ENCODE measurements around the gene PLEKHJ1.

Gene PLEKHJ1

DNA sequence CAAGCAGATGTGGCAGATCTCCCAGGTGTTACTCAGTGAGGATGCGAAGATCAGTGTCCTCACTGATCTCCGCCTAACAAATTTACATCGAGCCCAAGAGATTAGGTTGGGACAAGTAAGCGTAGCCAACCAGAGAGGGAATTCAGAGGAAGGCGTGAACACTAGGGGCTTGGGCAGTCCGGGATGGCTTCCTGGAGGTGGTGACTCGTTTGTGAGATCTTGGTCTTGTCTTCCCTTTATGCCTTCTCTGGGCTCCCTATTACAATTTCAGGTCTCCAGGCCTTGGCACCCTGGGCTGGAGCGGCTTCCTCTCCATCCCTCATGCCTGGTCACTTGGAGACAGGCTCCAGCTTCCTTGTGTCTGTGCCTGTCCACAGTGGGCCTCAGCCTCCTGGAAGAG lies 6.7 kb upstream of the PLEKHJ1 start:
- no peak overlapping the region for H3K4me3 ChIP-seq (IDR thresholded peaks at IDR 0.05; ENCODE audit: insufficient read depth, low read depth, low read length)
- peaks cover 29% of the 10 kb centered on the region for H3K4me1 ChIP-seq (ENCODE audit: low read depth, poor library complexity, severe bottlenecking)
- peaks cover 32% of the 10 kb centered on the region for H4K20me1 ChIP-seq (ENCODE audit: insufficient read depth)
- peaks cover 54% of the 10 kb centered on the region for H3K79me2 ChIP-seq (ENCODE audit: insufficient read depth, low read depth)
- H3K27ac ChIP-seq: no peak overlapping the region
- H3K9ac ChIP-seq: no peak overlapping the region
- no peaks in the 10 kb centered on the region; the same call in 1 of the 2 replicates for H3K36me3 ChIP-seq (ENCODE audit: insufficient read depth)
- no peak overlapping the region for H3K4me2 ChIP-seq
- no peaks in the 10 kb centered on the region for H3K27me3 ChIP-seq (ENCODE audit: insufficient read depth, low read depth)
- TF ChIP-seq, protein P1, sequence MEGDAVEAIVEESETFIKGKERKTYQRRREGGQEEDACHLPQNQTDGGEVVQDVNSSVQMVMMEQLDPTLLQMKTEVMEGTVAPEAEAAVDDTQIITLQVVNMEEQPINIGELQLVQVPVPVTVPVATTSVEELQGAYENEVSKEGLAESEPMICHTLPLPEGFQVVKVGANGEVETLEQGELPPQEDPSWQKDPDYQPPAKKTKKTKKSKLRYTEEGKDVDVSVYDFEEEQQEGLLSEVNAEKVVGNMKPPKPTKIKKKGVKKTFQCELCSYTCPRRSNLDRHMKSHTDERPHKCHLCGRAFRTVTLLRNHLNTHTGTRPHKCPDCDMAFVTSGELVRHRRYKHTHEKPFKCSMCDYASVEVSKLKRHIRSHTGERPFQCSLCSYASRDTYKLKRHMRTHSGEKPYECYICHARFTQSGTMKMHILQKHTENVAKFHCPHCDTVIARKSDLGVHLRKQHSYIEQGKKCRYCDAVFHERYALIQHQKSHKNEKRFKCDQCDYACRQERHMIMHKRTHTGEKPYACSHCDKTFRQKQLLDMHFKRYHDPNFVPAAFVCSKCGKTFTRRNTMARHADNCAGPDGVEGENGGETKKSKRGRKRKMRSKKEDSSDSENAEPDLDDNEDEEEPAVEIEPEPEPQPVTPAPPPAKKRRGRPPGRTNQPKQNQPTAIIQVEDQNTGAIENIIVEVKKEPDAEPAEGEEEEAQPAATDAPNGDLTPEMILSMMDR (conservative IDR thresholded peaks at IDR 0.05; ENCODE audit: low read depth, low read length): no peak
- H2AFZ ChIP-seq (ENCODE audit: low read depth): no peak overlapping the region

DNA sequence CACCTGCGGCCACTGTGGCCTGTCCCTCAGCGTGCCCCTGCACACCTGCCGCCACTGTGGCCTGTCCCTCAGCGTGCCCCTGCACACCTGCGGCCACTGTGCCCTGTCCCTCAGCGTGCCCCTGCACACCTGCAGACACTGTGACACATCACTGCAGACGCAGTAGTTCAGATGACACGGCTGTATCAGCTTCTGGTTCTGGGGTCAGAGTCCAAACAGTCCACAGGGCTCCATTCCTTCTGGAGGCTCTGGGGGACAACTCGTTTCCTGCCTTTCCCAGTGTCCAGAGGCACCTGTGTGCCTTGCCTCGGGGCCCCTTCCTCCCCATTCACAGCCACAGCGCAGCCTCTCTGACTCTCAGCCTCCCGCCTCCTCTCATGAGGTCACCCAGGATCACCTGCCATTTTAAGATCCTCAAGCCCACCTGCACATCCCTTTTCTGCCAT lies 6.0 kb upstream of the PLEKHJ1 start:
- H3K36me3 ChIP-seq (ENCODE audit: insufficient read depth): no peaks in the 10 kb centered on the region; the same call in 1 of the 2 replicates
- no peak overlapping the region for H3K27ac ChIP-seq
- H2AFZ ChIP-seq (ENCODE audit: low read depth): no peak overlapping the region
- H3K4me3 ChIP-seq (IDR thresholded peaks at IDR 0.05; ENCODE audit: insufficient read depth, low read depth, low read length): no peak overlapping the region
- no peak overlapping the region for H3K9ac ChIP-seq
- peaks cover 61% of the 10 kb centered on the region for H3K79me2 ChIP-seq (ENCODE audit: insufficient read depth, low read depth)
- TF ChIP-seq, protein P1 (conservative IDR thresholded peaks at IDR 0.05; ENCODE audit: low read depth, low read length): no peak
- peaks cover 32% of the 10 kb centered on the region for H4K20me1 ChIP-seq (ENCODE audit: insufficient read depth)
- no peak overlapping the region for H3K4me2 ChIP-seq
- H3K4me1 ChIP-seq (ENCODE audit: low read depth, poor library complexity, severe bottlenecking): peaks cover 36% of the 10 kb centered on the region
- no peaks in the 10 kb centered on the region for H3K27me3 ChIP-seq (ENCODE audit: insufficient read depth, low read depth)

DNA sequence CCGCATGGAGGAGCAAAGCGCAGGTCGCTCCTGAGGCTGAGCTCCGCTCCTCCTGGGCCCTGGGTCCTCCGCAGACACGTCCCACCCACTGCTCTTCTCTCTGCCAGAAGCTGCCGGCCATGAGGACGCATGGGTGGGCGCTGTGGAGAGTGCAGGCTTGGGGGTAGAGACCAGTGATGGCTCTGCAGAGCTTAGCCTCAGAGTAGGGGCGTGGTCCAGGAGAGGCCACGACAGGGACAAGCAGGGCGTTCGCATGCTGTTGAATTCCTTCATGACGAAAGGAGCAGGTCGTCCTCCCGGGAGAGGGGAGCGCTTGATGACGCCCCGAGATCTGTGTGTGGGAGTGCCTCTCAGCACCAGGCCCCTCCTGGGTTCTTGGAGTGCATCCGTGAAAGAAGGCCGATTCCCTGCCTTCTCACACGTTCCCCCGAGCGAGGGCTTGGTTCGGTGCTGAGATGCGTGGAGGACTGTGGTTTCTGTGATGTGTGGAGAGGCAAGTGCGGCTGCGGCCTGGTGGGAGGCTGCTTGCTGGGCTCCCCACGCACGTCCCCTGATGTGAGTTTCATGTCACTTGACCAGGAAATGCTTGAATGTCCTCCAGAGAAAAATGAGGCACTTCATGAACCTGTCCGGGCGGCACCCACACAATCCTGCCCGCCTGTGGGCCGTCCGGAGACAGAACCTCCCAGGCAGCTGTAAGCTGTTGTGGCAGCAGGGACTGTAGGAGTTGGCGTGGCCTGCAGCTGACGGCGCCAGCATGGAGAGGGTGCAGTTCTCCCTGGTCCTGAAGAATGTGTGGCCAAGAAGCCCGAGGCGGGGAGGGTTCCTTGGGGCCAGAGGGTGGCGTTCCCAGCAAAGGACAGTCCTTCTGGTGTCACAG lies 5.0 kb upstream of the PLEKHJ1 start:
- no peak overlapping the region for H3K9ac ChIP-seq
- peaks cover 32% of the 10 kb centered on the region for H4K20me1 ChIP-seq (ENCODE audit: insufficient read depth)
- no peak overlapping the region for H3K4me3 ChIP-seq (IDR thresholded peaks at IDR 0.05; ENCODE audit: insufficient read depth, low read depth, low read length)
- no peaks in the 10 kb centered on the region for H3K27me3 ChIP-seq (ENCODE audit: insufficient read depth, low read depth)
- no peak overlapping the region for H3K27ac ChIP-seq
- H3K36me3 ChIP-seq (ENCODE audit: insufficient read depth): no peaks in the 10 kb centered on the region; the same call in 1 of the 2 replicates
- H3K4me2 ChIP-seq: no peak overlapping the region
- H3K4me1 ChIP-seq (ENCODE audit: low read depth, poor library complexity, severe bottlenecking): peaks cover 36% of the 10 kb centered on the region
- H2AFZ ChIP-seq (ENCODE audit: low read depth): no peak overlapping the region
- TF ChIP-seq, protein P1 (conservative IDR thresholded peaks at IDR 0.05; ENCODE audit: low read depth, low read length): no peak
- peaks cover 66% of the 10 kb centered on the region for H3K79me2 ChIP-seq (ENCODE audit: insufficient read depth, low read depth)

DNA sequence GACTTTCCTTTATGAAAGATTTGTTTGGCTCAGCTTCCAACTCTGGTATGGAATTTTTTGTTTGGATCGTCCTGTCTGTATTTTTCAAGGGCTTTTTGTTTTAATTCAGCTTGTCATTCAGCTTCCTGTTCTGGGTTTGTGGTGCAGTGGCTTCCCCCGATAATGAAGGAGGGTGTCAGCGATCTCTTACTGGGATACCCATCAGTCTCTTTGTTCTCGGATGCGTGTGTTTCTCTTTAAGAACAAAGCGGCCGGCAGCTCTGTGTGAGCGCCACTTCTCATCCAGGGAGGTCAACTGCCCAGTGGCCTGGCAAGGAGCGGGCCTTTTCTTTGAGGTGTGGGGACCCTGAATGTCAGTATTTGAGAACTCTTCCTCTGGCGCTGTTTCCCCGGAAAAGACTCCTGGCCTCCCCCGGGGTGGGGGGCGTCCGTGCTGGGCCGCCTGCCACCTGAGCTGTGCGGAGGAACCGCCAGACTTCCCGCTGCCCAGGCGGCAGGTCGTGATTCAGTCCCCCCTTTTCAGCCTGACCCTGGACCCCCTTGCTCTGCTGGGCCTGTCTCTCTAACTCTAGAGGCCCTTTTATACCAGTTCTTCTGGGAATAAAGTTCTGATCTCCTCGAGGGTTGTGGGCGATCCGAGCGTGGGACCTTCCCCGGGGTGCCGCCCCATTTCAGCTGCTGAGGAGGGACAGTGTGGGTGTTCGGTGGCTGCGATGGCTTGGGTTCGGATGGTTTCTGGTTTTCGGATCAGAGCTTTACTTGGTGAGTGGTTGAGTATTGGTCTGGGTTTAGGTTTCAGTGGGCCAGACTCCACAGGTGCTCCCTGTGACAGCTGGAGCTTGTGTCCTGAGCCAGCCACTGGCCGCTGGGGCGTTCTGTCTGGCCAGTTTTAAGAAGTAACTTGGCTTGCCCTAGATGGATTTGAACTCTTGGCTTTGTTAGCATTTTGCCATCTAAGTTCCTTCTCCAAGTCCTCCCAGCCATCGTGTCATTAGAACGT lies 3.9 kb upstream of the PLEKHJ1 start:
- Histone ChIP-seq H3K79me2 (ENCODE audit: insufficient read depth, low read depth) (peaks cover 75% of the 10 kb centered on the region), H3K27ac (no peak overlapping the region), H3K36me3 (ENCODE audit: insufficient read depth) (no peaks in the 10 kb centered on the region; the same call in 1 of the 2 replicates), H3K27me3 (ENCODE audit: insufficient read depth, low read depth) (no peaks in the 10 kb centered on the region), H3K4me2 (no peak overlapping the region; the same call in 1 of the 2 replicates), H3K4me1 (ENCODE audit: low read depth, poor library complexity, severe bottlenecking) (peaks cover 36% of the 10 kb centered on the region), H4K20me1 (ENCODE audit: insufficient read depth) (peaks cover 32% of the 10 kb centered on the region), H3K9ac (no peak overlapping the region), H2AFZ (ENCODE audit: low read depth) (no peak overlapping the region), H3K4me3 (IDR thresholded peaks at IDR 0.05; ENCODE audit: insufficient read depth, low read depth, low read length) (no peak overlapping the region)
- TF ChIP-seq, protein P1 (conservative IDR thresholded peaks at IDR 0.05; ENCODE audit: low read depth, low read length): no peak
